Omental fat pad (tissue), 4 donors: ENCODE results near the gene LPIN2. TPM values are rescaled to one million over a fixed set of nuclear protein-coding genes. Genes with fewer than 3 reads are reported as not detected.

Source experiments
- ATAC-seq: fragments of 150-250 bp; one replicate; pipeline ENCODE4 v1.9.1; 2016; ENCODE audit warnings: mild to moderate bottlenecking, moderate library complexity; ENCODE audit not compliant: low FRiP score
- DNase-seq: peaks from one replicate; pipeline ENCODE4 v3.0.0-alpha.2; 2019; ENCODE audit warnings: low spot score
- total RNA-seq, 4 donors: library from RNA; depleted of rRNA; stranded (reverse); fragments of >200 nt; gene quantifications; one replicate each; pipeline ENCODE4 v1.1.0, GENCODE V29; 2016
- TF ChIP-seq, protein P1 (sequence below), 3 donors: fragments of 450-650 bp; IDR thresholded peaks; one replicate each; pipeline ENCODE4 v1.5.1; 2016 to 2017; ENCODE audit warnings: antibody characterized with exemption in 3 of 3, mild to moderate bottlenecking in 3 of 3, moderate library complexity in 2 of 3

LPIN2 gene, protein sequence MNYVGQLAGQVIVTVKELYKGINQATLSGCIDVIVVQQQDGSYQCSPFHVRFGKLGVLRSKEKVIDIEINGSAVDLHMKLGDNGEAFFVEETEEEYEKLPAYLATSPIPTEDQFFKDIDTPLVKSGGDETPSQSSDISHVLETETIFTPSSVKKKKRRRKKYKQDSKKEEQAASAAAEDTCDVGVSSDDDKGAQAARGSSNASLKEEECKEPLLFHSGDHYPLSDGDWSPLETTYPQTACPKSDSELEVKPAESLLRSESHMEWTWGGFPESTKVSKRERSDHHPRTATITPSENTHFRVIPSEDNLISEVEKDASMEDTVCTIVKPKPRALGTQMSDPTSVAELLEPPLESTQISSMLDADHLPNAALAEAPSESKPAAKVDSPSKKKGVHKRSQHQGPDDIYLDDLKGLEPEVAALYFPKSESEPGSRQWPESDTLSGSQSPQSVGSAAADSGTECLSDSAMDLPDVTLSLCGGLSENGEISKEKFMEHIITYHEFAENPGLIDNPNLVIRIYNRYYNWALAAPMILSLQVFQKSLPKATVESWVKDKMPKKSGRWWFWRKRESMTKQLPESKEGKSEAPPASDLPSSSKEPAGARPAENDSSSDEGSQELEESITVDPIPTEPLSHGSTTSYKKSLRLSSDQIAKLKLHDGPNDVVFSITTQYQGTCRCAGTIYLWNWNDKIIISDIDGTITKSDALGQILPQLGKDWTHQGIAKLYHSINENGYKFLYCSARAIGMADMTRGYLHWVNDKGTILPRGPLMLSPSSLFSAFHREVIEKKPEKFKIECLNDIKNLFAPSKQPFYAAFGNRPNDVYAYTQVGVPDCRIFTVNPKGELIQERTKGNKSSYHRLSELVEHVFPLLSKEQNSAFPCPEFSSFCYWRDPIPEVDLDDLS
- total RNA-seq = 10 to 100 TPM; 21.3 to 35.5 (median 31.7) TPM

DNA sequence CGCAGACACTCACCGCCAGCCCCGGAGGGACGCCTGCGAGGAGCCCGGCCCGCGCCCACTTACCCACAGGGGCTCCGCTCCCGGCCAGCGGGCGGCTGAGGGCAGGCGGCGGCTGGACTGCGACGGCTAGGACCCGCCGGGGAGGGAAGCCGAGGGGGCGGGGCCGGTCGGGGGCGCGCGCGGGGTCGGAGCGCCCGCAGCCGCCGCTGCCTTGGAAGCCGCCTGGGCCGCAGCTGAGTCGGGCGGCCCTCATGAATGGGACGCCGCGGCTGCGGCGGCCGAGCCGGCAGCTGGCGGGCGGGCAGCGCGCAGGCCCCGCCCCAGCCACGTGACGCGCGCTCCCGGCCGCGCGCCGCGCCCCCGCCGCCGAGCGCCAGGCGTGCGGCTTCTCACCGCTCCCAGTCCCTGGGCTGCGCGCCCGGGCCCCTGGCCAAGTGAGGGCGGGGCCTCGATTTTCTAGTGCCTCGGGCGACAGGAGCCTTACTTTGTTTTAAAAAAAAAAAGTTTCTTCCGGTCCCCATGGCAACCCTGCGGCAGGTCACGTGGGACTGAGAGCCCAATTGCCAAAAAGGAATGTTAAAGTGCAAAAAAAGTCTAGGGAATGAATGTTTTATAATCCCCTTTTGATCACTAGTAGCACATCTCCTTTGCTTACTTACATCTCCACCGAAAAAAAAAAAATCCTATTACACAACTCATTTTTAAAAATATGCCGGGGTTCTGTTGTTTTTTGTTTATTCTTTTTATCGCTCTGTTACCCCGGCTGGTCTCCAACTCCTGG is at the start of gene LPIN2:
Gene LPIN2, minus strand, starts transcription at position 121 of the 781 bp plus-strand sequence. CDS start 52,304 bp downstream, outside the sequence.
- DNase-seq (peak; percentile 94), ATAC-seq (peak; percentile 88)
- TF ChIP-seq, protein P1, sequence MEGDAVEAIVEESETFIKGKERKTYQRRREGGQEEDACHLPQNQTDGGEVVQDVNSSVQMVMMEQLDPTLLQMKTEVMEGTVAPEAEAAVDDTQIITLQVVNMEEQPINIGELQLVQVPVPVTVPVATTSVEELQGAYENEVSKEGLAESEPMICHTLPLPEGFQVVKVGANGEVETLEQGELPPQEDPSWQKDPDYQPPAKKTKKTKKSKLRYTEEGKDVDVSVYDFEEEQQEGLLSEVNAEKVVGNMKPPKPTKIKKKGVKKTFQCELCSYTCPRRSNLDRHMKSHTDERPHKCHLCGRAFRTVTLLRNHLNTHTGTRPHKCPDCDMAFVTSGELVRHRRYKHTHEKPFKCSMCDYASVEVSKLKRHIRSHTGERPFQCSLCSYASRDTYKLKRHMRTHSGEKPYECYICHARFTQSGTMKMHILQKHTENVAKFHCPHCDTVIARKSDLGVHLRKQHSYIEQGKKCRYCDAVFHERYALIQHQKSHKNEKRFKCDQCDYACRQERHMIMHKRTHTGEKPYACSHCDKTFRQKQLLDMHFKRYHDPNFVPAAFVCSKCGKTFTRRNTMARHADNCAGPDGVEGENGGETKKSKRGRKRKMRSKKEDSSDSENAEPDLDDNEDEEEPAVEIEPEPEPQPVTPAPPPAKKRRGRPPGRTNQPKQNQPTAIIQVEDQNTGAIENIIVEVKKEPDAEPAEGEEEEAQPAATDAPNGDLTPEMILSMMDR (IDR thresholded peaks at IDR 0.05) = no peak

DNA sequence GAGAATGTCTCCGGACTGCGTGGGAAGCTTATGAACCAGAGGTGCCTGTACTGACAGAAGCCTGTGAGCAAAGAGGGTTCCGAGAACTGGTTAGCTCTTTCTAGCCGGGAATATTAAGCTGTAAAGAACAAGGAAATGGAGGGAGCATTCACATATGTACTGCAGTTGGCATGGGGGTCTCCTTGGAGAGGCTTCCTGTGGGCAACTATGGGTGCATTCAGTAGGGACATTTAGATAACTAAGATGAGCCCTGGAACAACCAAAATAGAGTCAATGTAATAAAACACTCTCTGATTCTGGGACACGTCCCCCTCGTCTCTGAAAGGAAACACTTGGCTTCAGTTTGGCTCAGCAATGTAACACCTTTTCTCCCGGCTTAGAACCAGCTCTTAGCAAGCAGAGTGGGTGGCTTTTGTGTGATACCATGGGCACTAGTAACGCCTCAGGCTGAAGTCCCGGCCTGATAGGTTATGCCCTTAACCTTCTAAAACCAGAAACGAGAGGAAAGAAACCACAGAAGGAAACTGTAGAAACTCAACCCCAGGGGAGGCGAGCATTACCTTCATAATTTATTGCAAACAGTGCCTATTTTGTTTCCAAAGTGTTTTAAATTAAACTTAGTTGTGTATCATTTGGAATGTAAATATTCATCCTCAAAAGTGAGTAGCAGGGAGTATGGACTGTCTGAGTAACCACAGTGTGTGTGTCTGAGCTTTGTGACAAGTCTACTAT is 48.8 kb upstream of the LPIN2 start:
- ATAC-seq = no peak

DNA sequence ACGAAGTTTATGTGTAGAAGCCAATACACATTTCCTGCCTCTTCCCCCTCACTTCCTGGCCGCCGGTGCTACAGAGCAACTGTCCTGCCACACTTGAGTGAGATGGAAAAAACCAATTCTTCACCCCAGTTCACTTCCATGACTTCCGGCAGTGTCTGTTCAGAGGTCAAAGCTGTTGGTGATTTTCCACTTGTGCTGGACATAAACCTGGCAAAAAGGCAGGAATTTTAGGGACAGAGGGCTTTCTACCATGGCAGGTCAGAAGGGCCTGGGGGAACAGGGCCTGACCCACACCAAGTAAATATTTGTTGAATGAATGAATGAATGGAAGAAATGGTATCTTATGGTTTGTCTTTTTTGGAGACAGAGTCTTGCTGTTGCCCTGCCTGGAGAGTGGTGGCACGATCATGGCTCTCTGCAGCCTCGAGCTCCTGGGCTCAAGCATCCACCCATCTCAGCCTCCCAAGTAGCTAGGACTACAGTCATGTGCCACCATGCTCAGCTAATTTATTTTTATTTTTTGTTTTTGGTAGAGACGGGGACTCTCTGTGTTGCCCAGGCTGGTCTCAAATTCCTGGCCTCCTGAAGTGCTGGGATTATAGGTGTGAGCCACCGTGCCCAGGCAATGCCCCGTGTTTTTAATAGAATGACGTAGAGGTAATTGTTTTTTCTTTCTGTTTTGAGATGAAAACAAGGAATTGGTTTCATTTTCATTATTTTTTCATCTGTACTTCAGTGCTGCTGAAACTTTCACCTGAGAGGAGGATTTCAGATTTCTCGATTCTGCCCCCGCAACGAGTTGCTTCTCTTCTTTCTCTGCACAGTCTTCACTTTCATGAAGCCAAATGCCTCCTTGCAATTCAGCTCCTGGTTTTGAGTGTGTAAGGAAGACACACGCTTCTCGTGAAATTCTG is 48.0 kb upstream of the LPIN2 start:
- DNase-seq (no peak), ATAC-seq (no peak)
- TF ChIP-seq, protein P1 (IDR thresholded peaks at IDR 0.05) = no peak

More for the DNA sequence above, 48.8 kb upstream of the LPIN2 start:
- no peak for DNase-seq
- TF ChIP-seq, protein P1 (IDR thresholded peaks at IDR 0.05) = no peak

DNA sequence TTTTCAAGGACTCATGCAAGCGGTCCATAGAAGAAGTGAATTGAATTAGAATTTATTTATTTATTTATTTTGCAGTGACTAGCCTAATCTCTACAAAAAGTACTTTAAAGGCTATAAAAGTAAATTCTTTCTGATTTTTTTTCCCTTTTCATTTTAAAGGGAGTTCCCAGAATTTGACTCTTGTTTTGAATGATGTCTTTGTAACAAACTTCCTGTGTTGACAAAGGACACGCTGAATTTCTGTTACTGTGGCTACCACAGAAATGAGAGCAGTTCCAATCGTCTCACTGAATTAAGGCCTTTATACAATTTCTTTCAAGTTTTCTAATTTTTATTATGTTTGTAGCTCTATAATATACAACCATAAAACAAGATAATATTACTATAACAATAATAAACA is 46.3 kb upstream of the LPIN2 start:
- TF ChIP-seq, protein P1 (IDR thresholded peaks at IDR 0.05) = no peak
- ATAC-seq (no peak), DNase-seq (no peak)

DNA sequence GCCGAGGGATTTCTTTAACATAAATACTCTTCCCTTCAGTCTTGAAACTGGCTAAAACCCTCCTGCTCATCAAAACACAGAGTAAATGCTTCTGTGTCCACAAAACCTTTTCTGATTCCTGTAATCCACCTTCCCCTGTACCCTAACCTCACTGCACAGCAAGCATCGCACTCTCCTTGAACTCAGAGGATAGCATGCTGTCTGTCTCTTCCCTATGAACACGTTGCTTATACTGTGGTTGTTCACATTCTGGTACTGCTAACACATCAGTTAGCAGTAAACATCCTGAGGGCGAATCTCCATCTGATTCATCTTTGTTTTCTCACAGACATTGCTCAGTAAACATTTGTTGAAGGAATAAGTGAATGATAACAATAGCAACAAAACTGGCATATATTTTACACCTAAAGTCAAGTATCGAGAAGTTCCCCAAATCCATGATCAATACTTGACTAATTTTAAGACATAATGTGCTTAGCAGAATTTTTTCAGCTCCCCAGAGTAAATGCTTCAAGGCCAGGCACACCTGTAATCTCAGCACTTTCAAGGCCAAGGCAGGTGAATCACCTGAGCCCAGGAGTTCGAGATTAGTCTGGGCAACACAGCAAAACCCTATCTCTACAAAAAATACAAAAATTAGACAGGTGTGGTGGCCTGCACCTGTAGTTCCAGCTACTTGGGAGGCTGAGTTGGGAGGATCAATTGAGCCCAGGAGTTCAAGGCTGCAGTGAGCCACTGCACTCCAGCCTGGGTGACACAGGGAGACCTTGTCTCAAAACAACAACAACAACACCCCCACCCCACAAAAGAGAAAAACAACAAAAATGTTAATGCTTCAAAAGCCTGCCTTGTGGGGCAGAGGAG is 45.6 kb upstream of the LPIN2 start:
- TF ChIP-seq, protein P1 (IDR thresholded peaks at IDR 0.05) = no peak
- DNase-seq (no peak), ATAC-seq (no peak)
